MM.1S (cell line): ENCODE results near the gene NTRK3.

Source experiments
- DNase-seq: peaks from one replicate; pipeline ENCODE4 v3.0.0-alpha.2; 2015
- H2AFZ ChIP-seq: fragments of 300-600 bp; sonication (generic); 2 replicates; pipeline ENCODE4 v1.6.0; 2016; ENCODE audit warnings: antibody characterized with exemption, low read length
- H3F3A ChIP-seq: fragments of 300-600 bp; sonication (generic); 2 replicates; pipeline ENCODE4 v1.6.1; 2016; ENCODE audit warnings: mild to moderate bottlenecking, antibody characterized with exemption, low read length, moderate library complexity, mixed read lengths; ENCODE audit not compliant: insufficient read depth
- H3K27ac ChIP-seq: fragments of 300-600 bp; sonication (generic); 2 replicates; pipeline ENCODE4 v1.5.1; 2016; ENCODE audit warnings: mild to moderate bottlenecking, low read length
- H3K27me3 ChIP-seq: fragments of 300-600 bp; sonication (generic); replicated peaks from 2 replicates; pipeline ENCODE4 v1.6.0; 2016; ENCODE audit warnings: low read length; ENCODE audit not compliant: insufficient read depth
- H3K36me3 ChIP-seq: fragments of 300-600 bp; sonication (generic); replicated peaks from 2 replicates; pipeline ENCODE4 v1.6.1; 2016; ENCODE audit warnings: mild to moderate bottlenecking, low read length, mixed read lengths; ENCODE audit not compliant: insufficient read depth
- H3K4me1 ChIP-seq: fragments of 300-600 bp; sonication (generic); 2 replicates; pipeline ENCODE4 v1.6.1; 2016; ENCODE audit warnings: low read length, mixed read lengths
- H3K4me2 ChIP-seq: fragments of 300-600 bp; sonication (generic); 2 replicates; pipeline ENCODE4 v1.6.0; 2016; ENCODE audit warnings: low read depth, low read length
- H3K4me3 ChIP-seq: fragments of 300-600 bp; sonication (generic); 2 replicates; pipeline ENCODE4 v1.5.1; 2016; ENCODE audit warnings: low read length, mixed read lengths
- H3K79me2 ChIP-seq: fragments of 300-600 bp; sonication (generic); 2 replicates; pipeline ENCODE4 v1.6.1; 2016; ENCODE audit warnings: mixed run types, low read length, mixed read lengths
- H3K9ac ChIP-seq: fragments of 300-600 bp; sonication (generic); 2 replicates; pipeline ENCODE4 v1.6.1; 2016; ENCODE audit warnings: low read length, mixed read lengths
- H3K9me2 ChIP-seq: fragments of 300-600 bp; sonication (generic); replicated peaks from 2 replicates; pipeline ENCODE4 v1.6.1; 2016; ENCODE audit warnings: mild to moderate bottlenecking, low read length, mixed read lengths; ENCODE audit not compliant: insufficient read depth
- H3K9me3 ChIP-seq: fragments of 300-600 bp; sonication (generic); replicated peaks from 2 replicates; pipeline ENCODE4 v1.6.1; 2016; ENCODE audit warnings: mild to moderate bottlenecking, low read length, mixed read lengths; ENCODE audit not compliant: insufficient read depth
- H4K20me1 ChIP-seq: fragments of 300-600 bp; sonication (generic); 2 replicates; pipeline ENCODE4 v1.6.1; 2016; ENCODE audit warnings: mild to moderate bottlenecking, low read length, moderate library complexity, mixed read lengths; ENCODE audit not compliant: insufficient read depth
- CTCF ChIP-seq: fragments of 300-600 bp; sonication (generic); IDR thresholded peaks from 2 replicates; pipeline ENCODE4 v1.5.1; 2016; ENCODE audit warnings: antibody characterized with exemption, low read length, mixed read lengths
- EZH2 ChIP-seq: fragments of 300-600 bp; sonication (generic); optimal IDR thresholded peaks from 2 replicates; pipeline ENCODE3; 2017; ENCODE audit warnings: low read depth, mild to moderate bottlenecking, antibody characterized with exemption, low read length, mixed read lengths
- EZH2phosphoT487 ChIP-seq: fragments of 300-600 bp; sonication (generic); IDR thresholded peaks from 2 replicates; pipeline ENCODE4 v1.6.1; 2018; ENCODE audit warnings: antibody characterized with exemption, low read length

The NTRK3 gene

GRCh38 chr15:88282614-88283013, 26.1 kb upstream of the NTRK3 start:
- H3K36me3 ChIP-seq = no peaks in the 10 kb centered on the region
- H3K9ac ChIP-seq = no peak overlapping the region
- DNase-seq = no peak
- no peaks in the 10 kb centered on the region for H3K4me1 ChIP-seq
- H3K4me2 ChIP-seq = no peak overlapping the region
- no peaks in the 10 kb centered on the region for H3K79me2 ChIP-seq
- H4K20me1 ChIP-seq = no peaks in the 10 kb centered on the region
- no peaks in the 10 kb centered on the region for H3F3A ChIP-seq
- H3K27ac ChIP-seq = no peak overlapping the region
- no peaks in the 10 kb centered on the region for H3K27me3 ChIP-seq
- no peak for TF ChIP-seq EZH2
- no peak for TF ChIP-seq EZH2phosphoT487
- TF ChIP-seq CTCF = no peak
- H3K9me3 ChIP-seq = no peaks in the 10 kb centered on the region
- no peaks in the 10 kb centered on the region for H3K9me2 ChIP-seq
- H2AFZ ChIP-seq = no peak overlapping the region
- H3K4me3 ChIP-seq = no peak overlapping the region

GRCh38 chr15:88276821-88277410, 20.4 kb upstream of the NTRK3 start:
- H3K79me2 ChIP-seq = no peaks in the 10 kb centered on the region
- no peak overlapping the region for H2AFZ ChIP-seq
- no peak overlapping the region for H3K4me3 ChIP-seq
- H3K27ac ChIP-seq = no peak overlapping the region
- no peaks in the 10 kb centered on the region for H3K36me3 ChIP-seq
- no peak for TF ChIP-seq EZH2phosphoT487
- H3K27me3 ChIP-seq = no peaks in the 10 kb centered on the region
- H3K9ac ChIP-seq = no peak overlapping the region
- H3K9me3 ChIP-seq = no peaks in the 10 kb centered on the region
- DNase-seq = no peak
- H3F3A ChIP-seq = no peaks in the 10 kb centered on the region
- no peaks in the 10 kb centered on the region for H3K4me1 ChIP-seq
- no peaks in the 10 kb centered on the region for H3K9me2 ChIP-seq
- no peaks in the 10 kb centered on the region for H4K20me1 ChIP-seq
- no peak overlapping the region for H3K4me2 ChIP-seq

GRCh38 chr15:88275804-88276203, 19.3 kb upstream of the NTRK3 start:
- DNase-seq = no peak
- TF ChIP-seq CTCF (no peak), EZH2phosphoT487 (no peak), EZH2 (no peak)
- H3K4me1 ChIP-seq = no peaks in the 10 kb centered on the region
- no peaks in the 10 kb centered on the region for H3K79me2 ChIP-seq
- H3K9me3 ChIP-seq = no peaks in the 10 kb centered on the region
- no peaks in the 10 kb centered on the region for H3F3A ChIP-seq
- no peaks in the 10 kb centered on the region for H4K20me1 ChIP-seq
- H2AFZ ChIP-seq = no peak overlapping the region
- no peaks in the 10 kb centered on the region for H3K36me3 ChIP-seq
- H3K9ac ChIP-seq = no peak overlapping the region
- no peak overlapping the region for H3K4me3 ChIP-seq
- H3K27ac ChIP-seq = no peak overlapping the region
- H3K27me3 ChIP-seq = no peaks in the 10 kb centered on the region
- no peaks in the 10 kb centered on the region for H3K9me2 ChIP-seq
- H3K4me2 ChIP-seq = no peak overlapping the region

GRCh38 chr15:88274553-88275460, 18.3 kb upstream of the NTRK3 start:
- H3K4me1 ChIP-seq = no peaks in the 10 kb centered on the region
- H3K79me2 ChIP-seq = no peaks in the 10 kb centered on the region
- no peak overlapping the region for H3K4me3 ChIP-seq
- H3F3A ChIP-seq = no peaks in the 10 kb centered on the region
- H2AFZ ChIP-seq = no peak overlapping the region
- H3K4me2 ChIP-seq = no peak overlapping the region
- TF ChIP-seq EZH2phosphoT487 (no peak), CTCF (peak; percentile 91)
- no peak overlapping the region for H3K27ac ChIP-seq
- H3K9me3 ChIP-seq = no peaks in the 10 kb centered on the region
- no peaks in the 10 kb centered on the region for H3K9me2 ChIP-seq
- DNase-seq = peak; percentile 66
- no peaks in the 10 kb centered on the region for H3K27me3 ChIP-seq
- no peaks in the 10 kb centered on the region for H3K36me3 ChIP-seq
- H4K20me1 ChIP-seq = no peaks in the 10 kb centered on the region
- no peak overlapping the region for H3K9ac ChIP-seq
